ENCODE data around the gene POLA2.

DNA sequence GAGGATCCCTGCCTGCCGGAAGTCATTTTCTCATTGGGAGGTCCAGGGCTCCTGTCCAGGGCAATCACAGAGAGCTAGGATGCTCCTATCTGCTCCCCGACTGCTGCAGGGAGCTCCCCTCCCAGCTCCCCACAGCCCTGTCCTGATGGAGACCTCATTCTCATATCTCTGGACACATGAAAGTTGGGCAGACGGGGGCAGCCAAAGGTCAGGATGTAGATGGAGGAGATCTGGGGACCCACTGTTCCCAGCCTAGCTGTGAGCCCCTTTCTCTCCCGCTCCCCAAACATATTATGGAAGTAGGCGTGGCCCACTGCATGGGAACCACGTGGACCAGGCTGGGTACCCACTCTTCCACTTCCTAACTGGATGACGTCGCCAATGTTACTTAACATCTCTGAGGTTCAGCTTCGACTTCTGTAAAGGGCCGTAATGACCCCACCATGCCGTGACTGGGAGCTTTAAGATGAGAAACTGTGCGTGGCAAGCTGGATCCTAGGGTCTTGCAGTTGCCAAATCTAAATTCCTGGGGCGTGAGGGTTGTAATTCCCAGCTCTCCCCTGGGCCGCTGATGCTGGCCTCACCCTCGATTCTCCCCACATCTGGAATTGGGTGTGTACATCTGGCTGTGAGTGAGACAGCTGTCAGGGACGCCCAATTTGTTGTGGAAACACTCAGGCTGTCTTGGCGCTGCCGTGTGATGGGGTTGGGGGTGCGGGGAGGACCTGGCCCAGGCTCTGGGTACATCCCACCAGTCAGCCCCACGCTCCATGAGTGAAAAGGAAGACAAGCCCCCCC, 54.7 kb downstream of the POLA2 start:
- TF ChIP-seq POLR2A (IDR thresholded peaks at IDR 0.05) (no peak), CTCF (IDR thresholded peaks at IDR 0.05) (no peak)
